Lung (tissue), 12 donors: ENCODE data around the gene BPIFB1. TPM values are rescaled to one million over a fixed set of nuclear protein-coding genes. Genes with fewer than 3 reads are reported as not detected.

Experiments
- ATAC-seq: fragments of 200-7000 bp; cut with Tn5 transposase; one replicate; pipeline ENCODE4 v1.9.1; 2020; ENCODE audit warnings: moderate number of reproducible peaks; ENCODE audit not compliant: insufficient read depth, low FRiP score
- DNase-seq, 3 donors: peaks; one replicate each; pipeline ENCODE4 v3.0.0-alpha.2; 2013 to 2017
- H3K27ac ChIP-seq, 2 donors: one replicate each; pipeline ENCODE4 v1.5.1; 2013; ENCODE audit warnings: mild to moderate bottlenecking in 2 of 2, moderate library complexity in 2 of 2, control low read depth in 1 of 2, inconsistent platforms in 1 of 2, low read depth in 1 of 2, low read length in 1 of 2
- H3K27me3 ChIP-seq, 3 donors: one replicate each; pipeline ENCODE4 v1.5.1; 2013; ENCODE audit warnings: low read length in 2 of 3; ENCODE audit not compliant: control insufficient read depth in 3 of 3, insufficient read depth in 3 of 3
- H3K36me3 ChIP-seq, 4 donors: one replicate each; pipeline ENCODE4 v1.5.1; 2013; ENCODE audit warnings: low read length in 4 of 4, mild to moderate bottlenecking in 1 of 4, moderate library complexity in 1 of 4; ENCODE audit not compliant: control insufficient read depth in 4 of 4, insufficient read depth in 4 of 4
- H3K4me1 ChIP-seq, 5 donors: one replicate each; pipeline ENCODE4 v1.5.1; 2013; ENCODE audit warnings: low read length in 5 of 5, mild to moderate bottlenecking in 2 of 5, moderate library complexity in 1 of 5; ENCODE audit not compliant: control insufficient read depth in 5 of 5, insufficient read depth in 5 of 5
- H3K4me3 ChIP-seq: one replicate; pipeline ENCODE4 v1.5.1; 2013; ENCODE audit warnings: mild to moderate bottlenecking, control low read depth, moderate library complexity
- H3K9ac ChIP-seq, 2 donors: one replicate each; pipeline ENCODE4 v1.5.1; 2013; ENCODE audit warnings: low read length in 2 of 2, control low read depth in 1 of 2; ENCODE audit not compliant: insufficient read depth in 1 of 2
- H3K9me3 ChIP-seq, 4 donors: one replicate each; pipeline ENCODE4 v1.5.1; 2013; ENCODE audit warnings: low read length in 3 of 4, mild to moderate bottlenecking in 1 of 4, moderate library complexity in 1 of 4; ENCODE audit not compliant: control insufficient read depth in 4 of 4, insufficient read depth in 3 of 4
- WGBS, 2 donors: extraction: QIAGEN DNeasy Blood & Tissue Kit; methylation state at CpG; one replicate each; pipeline ENCODE4 v1.1.7; 2013; 5-methylcytosine and 5-hydroxymethylcytosine counted together
- polyA plus RNA-seq, 2 donors: library from polyadenylated mRNA; stranded (reverse); fragments of 200-250 nt; gene quantifications; one replicate each; pipeline ENCODE4 v1.2.1, GENCODE V29; 2013
- total RNA-seq, 2 donors: library from RNA; depleted of rRNA in 1 of 2; stranded (reverse); fragments of >200 nt in 1 of 2; gene quantifications; one replicate each; pipeline ENCODE4 v1.2.1, GENCODE V29; 2014 to 2021
- TF ChIP-seq, protein P1 (sequence below): IDR thresholded peaks from 2 replicates; pipeline ENCODE4 v1.5.1; 2012; ENCODE audit warnings: mild to moderate bottlenecking; ENCODE audit errors: control extremely low read depth, extremely low read depth
- donor health status: control.
- donor health status: control.
- donor health status: Bipolar disorder and iron deficiency.
- donor health status: healthy.
- donor health status: DM: yes; HTN: yes; CAD: no.

BPIFB1 gene
- total and polyA plus RNA-seq, 4 donors, result 61.9 to 445 (median 292) TPM

DNA sequence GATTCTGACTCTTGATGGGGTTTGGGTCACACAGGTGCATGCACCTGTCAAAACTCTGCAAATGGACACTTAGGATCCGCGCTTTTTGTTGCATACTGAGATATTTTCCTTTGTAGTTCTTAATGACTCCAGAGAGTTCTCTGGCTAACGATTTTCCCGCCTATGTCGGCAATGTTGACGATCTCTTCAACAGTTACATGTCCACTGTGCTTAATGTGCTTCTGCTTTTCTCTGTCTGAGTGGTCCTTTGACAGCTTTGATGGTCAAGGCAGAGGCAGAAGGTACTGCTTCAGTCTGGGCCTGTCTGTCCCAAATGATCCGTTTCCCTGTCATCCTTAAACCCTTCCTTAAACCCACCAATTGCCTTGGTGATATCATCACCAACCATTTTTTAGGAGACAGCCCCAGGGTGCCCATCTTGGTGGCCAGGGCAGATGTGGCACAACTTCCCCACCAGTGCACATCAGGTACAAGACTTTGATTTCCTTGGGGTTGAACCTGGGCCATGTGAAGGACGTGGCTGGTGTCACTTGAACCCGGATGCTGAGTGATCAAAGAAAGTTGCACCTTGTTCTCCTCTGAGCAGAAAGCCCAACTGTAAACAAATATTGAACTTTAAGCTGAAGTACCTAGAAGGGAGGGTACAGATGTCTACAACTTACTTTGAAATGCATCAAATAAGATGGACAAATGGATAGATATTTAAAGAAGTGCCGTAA, 10.7 kb upstream of the BPIFB1 start:
- DNase-seq (no peak), ATAC-seq (no peak)
- H3K4me1 ChIP-seq, result no peaks in the 10 kb centered on the region
- H3K27ac ChIP-seq, result no peak overlapping the region
- H3K4me3 ChIP-seq, result no peak overlapping the region
- H3K9me3 ChIP-seq, result no peaks in the 10 kb centered on the region
- TF ChIP-seq, protein P1, sequence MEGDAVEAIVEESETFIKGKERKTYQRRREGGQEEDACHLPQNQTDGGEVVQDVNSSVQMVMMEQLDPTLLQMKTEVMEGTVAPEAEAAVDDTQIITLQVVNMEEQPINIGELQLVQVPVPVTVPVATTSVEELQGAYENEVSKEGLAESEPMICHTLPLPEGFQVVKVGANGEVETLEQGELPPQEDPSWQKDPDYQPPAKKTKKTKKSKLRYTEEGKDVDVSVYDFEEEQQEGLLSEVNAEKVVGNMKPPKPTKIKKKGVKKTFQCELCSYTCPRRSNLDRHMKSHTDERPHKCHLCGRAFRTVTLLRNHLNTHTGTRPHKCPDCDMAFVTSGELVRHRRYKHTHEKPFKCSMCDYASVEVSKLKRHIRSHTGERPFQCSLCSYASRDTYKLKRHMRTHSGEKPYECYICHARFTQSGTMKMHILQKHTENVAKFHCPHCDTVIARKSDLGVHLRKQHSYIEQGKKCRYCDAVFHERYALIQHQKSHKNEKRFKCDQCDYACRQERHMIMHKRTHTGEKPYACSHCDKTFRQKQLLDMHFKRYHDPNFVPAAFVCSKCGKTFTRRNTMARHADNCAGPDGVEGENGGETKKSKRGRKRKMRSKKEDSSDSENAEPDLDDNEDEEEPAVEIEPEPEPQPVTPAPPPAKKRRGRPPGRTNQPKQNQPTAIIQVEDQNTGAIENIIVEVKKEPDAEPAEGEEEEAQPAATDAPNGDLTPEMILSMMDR, result no peak
- H3K27me3 ChIP-seq, result peaks cover 0 to 7% (median 2%) of the 10 kb centered on the region in 3 donors
- no peak overlapping the region for H3K9ac ChIP-seq
- no peaks in the 10 kb centered on the region for H3K36me3 ChIP-seq
- WGBS, 2 donors, result 81 to 90% methylated on average over 10 of the region's 10 CpGs

GRCh38 chr20:33273117-33273851, 9.7 kb upstream of the BPIFB1 start:
- no peak overlapping the region for H3K4me3 ChIP-seq
- DNase-seq (no peak), ATAC-seq (no peak)
- WGBS, 2 donors, result 64 to 69% methylated on average over 13 of the region's 13 CpGs
- peaks cover 0 to 5% (median 2%) of the 10 kb centered on the region in 3 donors for H3K27me3 ChIP-seq
- no peaks in the 10 kb centered on the region for H3K36me3 ChIP-seq
- H3K9me3 ChIP-seq, result no peaks in the 10 kb centered on the region
- TF ChIP-seq, protein P1, result no peak
- H3K9ac ChIP-seq, result no peak overlapping the region
- H3K27ac ChIP-seq, result no peak overlapping the region
- H3K4me1 ChIP-seq, result no peaks in the 10 kb centered on the region

DNA sequence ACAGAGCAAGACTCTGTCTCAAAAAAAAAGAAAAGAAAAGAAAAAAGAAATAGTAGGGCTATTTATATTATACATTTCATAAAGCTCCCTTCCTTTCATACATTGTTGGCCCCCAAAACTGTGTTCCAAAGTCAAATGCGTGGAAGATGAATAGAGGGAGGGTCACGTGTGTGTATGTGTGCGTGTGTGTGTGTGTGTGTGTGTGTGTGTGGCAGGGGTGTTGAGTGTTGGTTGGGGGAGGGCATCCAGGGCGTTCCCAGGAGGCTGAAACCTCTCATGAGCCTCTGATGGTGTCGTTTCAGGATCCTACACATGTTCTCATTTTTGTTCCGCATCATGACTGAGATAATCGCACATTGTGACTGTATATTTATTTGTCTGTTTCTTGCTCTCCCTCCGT, 7.8 kb upstream of the BPIFB1 start:
- no peak for DNase-seq
- no peaks in the 10 kb centered on the region for H3K9me3 ChIP-seq
- TF ChIP-seq, protein P1, result no peak
- no peak overlapping the region for H3K27ac ChIP-seq
- no peaks in the 10 kb centered on the region for H3K36me3 ChIP-seq
- ATAC-seq, result no peak
- WGBS, 2 donors, result 77 to 80% methylated on average over 8 of the region's 8 CpGs
- peaks cover 0 to 5% (median 2%) of the 10 kb centered on the region in 3 donors for H3K27me3 ChIP-seq
- no peak overlapping the region for H3K9ac ChIP-seq
- no peak overlapping the region for H3K4me3 ChIP-seq
- H3K4me1 ChIP-seq, result no peaks in the 10 kb centered on the region
